H1 (cell line): ENCODE measurements around the gene HFE. TPM values are rescaled to one million over a fixed set of nuclear protein-coding genes. Genes with fewer than 3 reads are reported as not detected.
A peak's percentile ranks its signal among the peaks of the same experiment; 100 is the strongest.

Source experiments
- ASH2L ChIP-seq: fragments of 200-600, 300-600 bp; sonication (generic); IDR thresholded peaks from one replicate; pipeline ENCODE4 v1.7.1; 2017; ENCODE audit warnings: low read length
- BACH1 ChIP-seq: IDR thresholded peaks from 2 replicates; pipeline ENCODE4 v1.6.1; 2012; ENCODE audit warnings: low read length, improper control_type of control experiment
- BCL11A ChIP-seq, 2 experiments: IDR thresholded peaks; one replicate each; pipeline ENCODE4 v1.6.1; 2011; ENCODE audit warnings: low read depth in 2 of 2, low read length in 2 of 2, mild to moderate bottlenecking in 2 of 2
- CEBPB ChIP-seq: IDR thresholded peaks from 2 replicates; pipeline ENCODE4 v1.6.1; 2012; ENCODE audit warnings: low read depth, low read length
- GABPA ChIP-seq: IDR thresholded peaks from 2 replicates; pipeline ENCODE4 v1.6.1; 2011; ENCODE audit warnings: mild to moderate bottlenecking, low read length, moderate library complexity, borderline replicate concordance; ENCODE audit not compliant: insufficient read depth
- HDAC2 ChIP-seq, 2 experiments: fragments of 300-600 bp in 1 of 2; sonication (generic) in 1 of 2; IDR thresholded peaks; 2 replicates each; pipeline ENCODE4 v1.6.1; 2011 to 2012; ENCODE audit warnings: low read depth in 2 of 2, low read length in 2 of 2, mild to moderate bottlenecking in 2 of 2, moderate library complexity in 2 of 2, borderline replicate concordance in 1 of 2, inconsistent platforms in 1 of 2
- RAD21 ChIP-seq, 2 experiments: IDR thresholded peaks in 1 of 2; conservative IDR thresholded peaks in 1 of 2; 2 replicates each; pipeline ENCODE4 v1.6.1; 2011; ENCODE audit warnings: low read depth in 2 of 2, low read length in 2 of 2, improper control_type of control experiment in 1 of 2, inconsistent platforms in 1 of 2, mild to moderate bottlenecking in 1 of 2, moderate library complexity in 1 of 2
- TAF7 ChIP-seq: optimal IDR thresholded peaks from 2 replicates; pipeline ENCODE3; 2011; ENCODE audit warnings: low read depth, mild to moderate bottlenecking, inconsistent platforms, low read length, moderate library complexity, borderline replicate concordance
- TBP ChIP-seq: IDR thresholded peaks from 2 replicates; pipeline ENCODE4 v1.6.1; 2011; ENCODE audit warnings: low read depth, low read length, improper control_type of control experiment
- TEAD4 ChIP-seq: IDR thresholded peaks from 2 replicates; pipeline ENCODE4 v1.6.1; 2012; ENCODE audit warnings: low read depth, low read length, inconsistent platforms, mixed read lengths
- polyA plus RNA-seq, 7 experiments: library from polyadenylated mRNA; depleted of rRNA in 3 of 7; stranded (reverse) in 5 of 7; unstranded in 2 of 7; fragments of >200 nt in 5 of 7; fragments of 200-250 nt in 2 of 7; gene quantifications; 1 replicate in 5 of 7; 2 replicates in 1 of 7; 4 replicates in 1 of 7; pipeline versions ENCODE4 v1.2.1 to v1.2.3, GENCODE V29; 2011 to 2013; ENCODE audit warnings: missing spikeins in 2 of 7, mixed read lengths in 2 of 7
- total RNA-seq: library from RNA; stranded (reverse); fragmentation: NEBNext Ultra II Directional; extraction: Animal tissue kit (Norgen Biotek cat#: 25700); gene quantifications from 2 replicates; pipeline ENCODE4 v1.2.1, GENCODE V29; 2021
- TF ChIP-seq, protein P1 (sequence below): fragments of 300-600 bp; sonication (generic); IDR thresholded peaks from 2 replicates; pipeline ENCODE4 v1.7.1; 2012; ENCODE audit warnings: low read length, moderate library complexity, mild to moderate bottlenecking, inconsistent platforms; ENCODE audit not compliant: insufficient replicate concordance

The HFE gene
- total and polyA plus RNA-seq, 2 of the 8 experiments (the other 6 are each of a cell fraction or from before 2014, with no cell fraction given), result 1.6 to 2.0 TPM

DNA sequence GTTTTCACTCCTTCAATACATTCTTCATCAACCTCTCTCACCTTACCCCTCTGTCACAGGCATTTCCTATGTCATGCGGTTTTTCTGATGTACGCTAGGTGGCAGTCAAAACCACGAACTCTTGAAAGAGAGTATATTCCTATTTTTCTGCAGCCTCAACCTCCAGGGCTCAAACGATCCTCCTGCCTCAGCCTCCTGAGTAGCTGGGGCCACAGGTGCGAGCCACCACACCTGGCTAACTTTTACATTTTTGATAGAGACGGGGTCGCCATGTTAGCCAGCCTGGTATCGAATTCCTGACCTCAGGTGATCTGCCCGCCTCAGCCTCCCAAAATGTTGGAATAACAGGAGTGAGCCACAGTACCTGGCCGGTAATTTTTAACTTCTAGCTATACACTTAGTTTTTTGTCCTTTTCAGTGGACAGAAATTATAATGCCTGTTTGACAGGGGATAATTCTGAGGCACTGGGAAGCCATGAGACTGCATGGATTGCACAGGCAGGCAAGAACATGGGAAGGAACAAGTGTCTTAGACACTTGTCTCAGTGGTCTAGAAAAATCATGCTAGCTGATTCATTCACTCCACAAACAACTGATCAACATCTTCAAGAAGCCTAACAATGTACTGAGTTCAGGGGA is 22.5 kb upstream of the HFE start (continued):
- TF ChIP-seq, protein P1, sequence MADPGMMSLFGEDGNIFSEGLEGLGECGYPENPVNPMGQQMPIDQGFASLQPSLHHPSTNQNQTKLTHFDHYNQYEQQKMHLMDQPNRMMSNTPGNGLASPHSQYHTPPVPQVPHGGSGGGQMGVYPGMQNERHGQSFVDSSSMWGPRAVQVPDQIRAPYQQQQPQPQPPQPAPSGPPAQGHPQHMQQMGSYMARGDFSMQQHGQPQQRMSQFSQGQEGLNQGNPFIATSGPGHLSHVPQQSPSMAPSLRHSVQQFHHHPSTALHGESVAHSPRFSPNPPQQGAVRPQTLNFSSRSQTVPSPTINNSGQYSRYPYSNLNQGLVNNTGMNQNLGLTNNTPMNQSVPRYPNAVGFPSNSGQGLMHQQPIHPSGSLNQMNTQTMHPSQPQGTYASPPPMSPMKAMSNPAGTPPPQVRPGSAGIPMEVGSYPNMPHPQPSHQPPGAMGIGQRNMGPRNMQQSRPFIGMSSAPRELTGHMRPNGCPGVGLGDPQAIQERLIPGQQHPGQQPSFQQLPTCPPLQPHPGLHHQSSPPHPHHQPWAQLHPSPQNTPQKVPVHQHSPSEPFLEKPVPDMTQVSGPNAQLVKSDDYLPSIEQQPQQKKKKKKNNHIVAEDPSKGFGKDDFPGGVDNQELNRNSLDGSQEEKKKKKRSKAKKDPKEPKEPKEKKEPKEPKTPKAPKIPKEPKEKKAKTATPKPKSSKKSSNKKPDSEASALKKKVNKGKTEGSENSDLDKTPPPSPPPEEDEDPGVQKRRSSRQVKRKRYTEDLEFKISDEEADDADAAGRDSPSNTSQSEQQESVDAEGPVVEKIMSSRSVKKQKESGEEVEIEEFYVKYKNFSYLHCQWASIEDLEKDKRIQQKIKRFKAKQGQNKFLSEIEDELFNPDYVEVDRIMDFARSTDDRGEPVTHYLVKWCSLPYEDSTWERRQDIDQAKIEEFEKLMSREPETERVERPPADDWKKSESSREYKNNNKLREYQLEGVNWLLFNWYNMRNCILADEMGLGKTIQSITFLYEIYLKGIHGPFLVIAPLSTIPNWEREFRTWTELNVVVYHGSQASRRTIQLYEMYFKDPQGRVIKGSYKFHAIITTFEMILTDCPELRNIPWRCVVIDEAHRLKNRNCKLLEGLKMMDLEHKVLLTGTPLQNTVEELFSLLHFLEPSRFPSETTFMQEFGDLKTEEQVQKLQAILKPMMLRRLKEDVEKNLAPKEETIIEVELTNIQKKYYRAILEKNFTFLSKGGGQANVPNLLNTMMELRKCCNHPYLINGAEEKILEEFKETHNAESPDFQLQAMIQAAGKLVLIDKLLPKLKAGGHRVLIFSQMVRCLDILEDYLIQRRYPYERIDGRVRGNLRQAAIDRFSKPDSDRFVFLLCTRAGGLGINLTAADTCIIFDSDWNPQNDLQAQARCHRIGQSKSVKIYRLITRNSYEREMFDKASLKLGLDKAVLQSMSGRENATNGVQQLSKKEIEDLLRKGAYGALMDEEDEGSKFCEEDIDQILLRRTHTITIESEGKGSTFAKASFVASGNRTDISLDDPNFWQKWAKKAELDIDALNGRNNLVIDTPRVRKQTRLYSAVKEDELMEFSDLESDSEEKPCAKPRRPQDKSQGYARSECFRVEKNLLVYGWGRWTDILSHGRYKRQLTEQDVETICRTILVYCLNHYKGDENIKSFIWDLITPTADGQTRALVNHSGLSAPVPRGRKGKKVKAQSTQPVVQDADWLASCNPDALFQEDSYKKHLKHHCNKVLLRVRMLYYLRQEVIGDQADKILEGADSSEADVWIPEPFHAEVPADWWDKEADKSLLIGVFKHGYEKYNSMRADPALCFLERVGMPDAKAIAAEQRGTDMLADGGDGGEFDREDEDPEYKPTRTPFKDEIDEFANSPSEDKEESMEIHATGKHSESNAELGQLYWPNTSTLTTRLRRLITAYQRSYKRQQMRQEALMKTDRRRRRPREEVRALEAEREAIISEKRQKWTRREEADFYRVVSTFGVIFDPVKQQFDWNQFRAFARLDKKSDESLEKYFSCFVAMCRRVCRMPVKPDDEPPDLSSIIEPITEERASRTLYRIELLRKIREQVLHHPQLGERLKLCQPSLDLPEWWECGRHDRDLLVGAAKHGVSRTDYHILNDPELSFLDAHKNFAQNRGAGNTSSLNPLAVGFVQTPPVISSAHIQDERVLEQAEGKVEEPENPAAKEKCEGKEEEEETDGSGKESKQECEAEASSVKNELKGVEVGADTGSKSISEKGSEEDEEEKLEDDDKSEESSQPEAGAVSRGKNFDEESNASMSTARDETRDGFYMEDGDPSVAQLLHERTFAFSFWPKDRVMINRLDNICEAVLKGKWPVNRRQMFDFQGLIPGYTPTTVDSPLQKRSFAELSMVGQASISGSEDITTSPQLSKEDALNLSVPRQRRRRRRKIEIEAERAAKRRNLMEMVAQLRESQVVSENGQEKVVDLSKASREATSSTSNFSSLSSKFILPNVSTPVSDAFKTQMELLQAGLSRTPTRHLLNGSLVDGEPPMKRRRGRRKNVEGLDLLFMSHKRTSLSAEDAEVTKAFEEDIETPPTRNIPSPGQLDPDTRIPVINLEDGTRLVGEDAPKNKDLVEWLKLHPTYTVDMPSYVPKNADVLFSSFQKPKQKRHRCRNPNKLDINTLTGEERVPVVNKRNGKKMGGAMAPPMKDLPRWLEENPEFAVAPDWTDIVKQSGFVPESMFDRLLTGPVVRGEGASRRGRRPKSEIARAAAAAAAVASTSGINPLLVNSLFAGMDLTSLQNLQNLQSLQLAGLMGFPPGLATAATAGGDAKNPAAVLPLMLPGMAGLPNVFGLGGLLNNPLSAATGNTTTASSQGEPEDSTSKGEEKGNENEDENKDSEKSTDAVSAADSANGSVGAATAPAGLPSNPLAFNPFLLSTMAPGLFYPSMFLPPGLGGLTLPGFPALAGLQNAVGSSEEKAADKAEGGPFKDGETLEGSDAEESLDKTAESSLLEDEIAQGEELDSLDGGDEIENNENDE, result no peak
- TF ChIP-seq BACH1 (no peak), TEAD4 (no peak), TAF7 (no peak), HDAC2 (IDR thresholded peaks at IDR 0.05; ENCODE audit: borderline replicate concordance in 1 of 2, low read depth in 2 of 2, low read length in 2 of 2) (peak in 1 of 2 experiments; percentile 88; a peak in 1 of 4 replicates), RAD21 (IDR thresholded peaks at IDR 0.05 in 1 of 2, conservative IDR thresholded peaks at IDR 0.05 in 1 of 2; ENCODE audit: low read depth in 2 of 2, low read length in 2 of 2) (peak; percentile 75), CEBPB (no peak), TBP (no peak), ASH2L (no peak), BCL11A (IDR thresholded peaks at IDR 0.05; ENCODE audit: low read depth in 2 of 2, low read length in 2 of 2) (no peak), GABPA (no peak)
